Glomerular endothelial cell (primary cell): ENCODE results near the gene QSOX2. TPM values are rescaled to one million over a fixed set of nuclear protein-coding genes. Genes with fewer than 3 reads are reported as not detected.

Source experiments
- DNase-seq: peaks from one replicate; pipeline ENCODE4 v3.0.0-alpha.2; 2011; ENCODE audit warnings: low read depth, low spot score; ENCODE audit errors: extremely low read depth
- total RNA-seq: library from RNA; depleted of rRNA; stranded (reverse); fragments of >200 nt; gene quantifications from 2 replicates; pipeline ENCODE4 v1.2.3, GENCODE V29; 2015

QSOX2 gene
- total RNA-seq, 1 donor from 2014 or later: 23.7 TPM

DNA sequence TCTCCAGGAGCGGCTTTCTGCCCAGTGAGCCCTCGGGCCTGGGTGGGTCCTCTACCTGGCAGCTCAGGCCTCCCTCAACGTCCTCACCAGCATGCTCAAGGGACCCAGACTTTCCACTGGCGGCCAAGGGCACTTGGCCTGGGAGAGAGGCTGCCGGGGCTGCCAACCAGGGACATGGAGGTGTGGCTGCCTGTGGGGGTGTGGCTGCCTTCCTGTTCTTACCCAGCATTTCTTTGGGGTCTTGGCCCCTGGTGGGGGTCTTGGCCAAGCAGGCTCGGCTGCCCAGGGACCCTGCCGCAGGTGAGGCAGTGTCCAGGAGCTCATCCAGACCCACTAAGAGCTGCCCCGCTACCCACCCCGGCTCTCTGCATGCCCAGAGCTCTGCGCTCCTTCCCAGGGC lies 7.2 kb upstream of the QSOX2 start:
- no peak for DNase-seq

DNA sequence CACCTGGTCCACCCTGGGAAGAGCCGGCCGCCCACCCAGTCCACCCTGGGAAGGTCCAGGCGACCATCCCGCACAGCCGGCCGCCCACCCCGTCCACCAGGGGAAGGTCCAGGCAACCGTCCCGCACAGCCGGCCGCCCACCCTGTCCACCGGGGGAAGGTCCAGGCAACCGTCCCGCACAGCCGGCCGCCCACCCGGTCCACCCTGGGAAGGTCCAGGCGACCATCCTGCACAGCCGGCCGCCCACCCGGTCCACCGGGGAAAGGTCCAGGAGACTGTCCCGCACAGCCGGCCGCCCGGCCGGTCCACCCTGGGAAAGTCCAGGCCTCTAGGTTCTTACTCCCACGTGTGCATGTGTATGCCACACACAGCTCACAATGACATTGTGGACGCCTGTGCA lies 6.7 kb upstream of the QSOX2 start:
- DNase-seq: no peak

DNA sequence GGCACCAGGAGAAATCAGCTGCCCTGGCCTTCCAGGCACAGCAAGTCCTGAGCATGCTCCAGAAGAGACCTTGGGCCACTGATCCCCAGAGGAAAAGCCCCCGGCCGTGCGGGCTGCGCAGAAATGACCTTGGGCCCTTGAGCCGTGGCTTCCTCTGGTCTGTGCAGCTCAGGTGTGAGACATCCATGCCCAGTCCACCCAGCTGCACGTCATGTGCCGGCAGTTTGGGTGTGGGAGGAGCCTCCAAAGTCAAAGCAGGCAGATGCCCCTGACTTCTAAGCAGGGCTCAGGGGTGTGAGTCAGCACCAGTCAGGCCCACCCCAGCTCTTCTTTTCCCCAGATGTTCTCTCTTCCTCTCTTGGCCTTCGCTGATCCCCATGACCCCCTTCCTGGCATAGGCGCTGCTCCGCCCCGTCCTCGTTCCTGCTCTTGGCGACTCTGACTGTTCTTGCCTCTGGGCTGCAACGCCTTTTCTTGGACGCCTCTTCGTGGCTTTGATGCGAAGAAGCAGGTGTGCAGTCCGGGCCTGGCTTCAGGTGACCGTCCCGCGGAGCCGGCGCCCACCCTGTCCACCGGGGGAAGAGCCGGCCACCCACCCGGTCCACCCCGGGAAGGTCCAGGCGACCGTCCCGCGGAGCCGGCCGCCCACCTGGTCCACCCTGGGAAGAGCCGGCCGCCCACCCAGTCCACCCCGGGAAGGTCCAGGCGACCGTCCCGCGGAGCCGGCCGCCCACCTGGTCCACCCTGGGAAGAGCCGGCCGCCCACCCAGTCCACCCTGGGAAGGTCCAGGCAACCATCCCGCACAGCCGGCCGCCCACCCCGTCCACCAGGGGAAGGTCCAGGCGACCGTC lies 5.9 kb upstream of the QSOX2 start:
- no peak for DNase-seq

DNA sequence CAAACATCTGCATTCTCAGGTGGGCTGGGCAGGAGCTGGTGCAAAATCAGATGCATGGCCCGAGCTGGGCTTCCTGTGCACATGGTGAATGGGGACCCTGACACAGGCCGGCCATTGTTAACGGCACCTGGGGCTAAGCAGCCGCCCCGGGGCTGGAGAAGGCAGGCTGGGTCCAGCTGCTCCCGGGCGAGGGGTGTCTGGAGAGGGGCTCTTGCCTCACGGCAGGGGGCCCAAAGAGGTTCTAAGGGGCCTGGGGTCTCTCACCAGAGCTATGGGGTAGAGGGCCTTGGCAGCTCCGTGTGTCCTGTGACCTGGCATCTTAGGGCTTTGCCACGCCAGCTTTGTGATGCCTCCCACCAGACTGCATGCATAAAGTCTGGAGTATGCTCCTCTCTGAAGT lies 5.1 kb upstream of the QSOX2 start:
- no peak for DNase-seq

DNA sequence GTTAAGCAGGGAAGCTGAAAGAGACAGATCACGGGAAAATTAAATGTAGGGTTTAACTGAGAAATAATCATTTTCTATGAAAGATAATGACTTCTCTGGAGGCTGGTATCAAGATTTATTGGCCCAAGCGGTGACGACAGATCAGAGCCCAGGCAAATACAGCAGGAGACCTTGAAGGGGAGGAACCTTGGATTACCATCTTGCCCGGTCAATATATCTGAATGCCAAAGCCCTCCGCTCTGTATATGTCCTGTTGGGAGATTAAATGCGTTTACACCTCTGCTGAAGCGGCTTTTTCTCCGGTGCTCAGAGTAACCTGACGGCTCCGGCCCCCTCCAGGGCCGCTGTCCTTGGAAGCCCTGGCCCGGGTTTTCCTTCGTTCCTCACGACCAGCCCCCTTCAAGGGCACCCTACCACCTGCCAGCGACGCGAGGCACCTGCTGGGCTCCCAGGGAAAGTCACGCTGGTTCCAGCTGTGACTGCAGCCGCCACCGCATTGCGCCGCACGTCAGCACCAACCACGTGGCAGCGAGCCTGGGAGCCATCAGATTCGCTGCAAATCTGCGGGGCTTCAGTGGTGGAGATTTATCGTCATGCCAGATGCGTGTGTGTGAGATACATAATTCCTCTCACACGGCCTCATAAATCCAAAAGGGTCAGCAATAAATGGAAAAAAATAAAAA lies 4.4 kb upstream of the QSOX2 start:
- no peak for DNase-seq

DNA sequence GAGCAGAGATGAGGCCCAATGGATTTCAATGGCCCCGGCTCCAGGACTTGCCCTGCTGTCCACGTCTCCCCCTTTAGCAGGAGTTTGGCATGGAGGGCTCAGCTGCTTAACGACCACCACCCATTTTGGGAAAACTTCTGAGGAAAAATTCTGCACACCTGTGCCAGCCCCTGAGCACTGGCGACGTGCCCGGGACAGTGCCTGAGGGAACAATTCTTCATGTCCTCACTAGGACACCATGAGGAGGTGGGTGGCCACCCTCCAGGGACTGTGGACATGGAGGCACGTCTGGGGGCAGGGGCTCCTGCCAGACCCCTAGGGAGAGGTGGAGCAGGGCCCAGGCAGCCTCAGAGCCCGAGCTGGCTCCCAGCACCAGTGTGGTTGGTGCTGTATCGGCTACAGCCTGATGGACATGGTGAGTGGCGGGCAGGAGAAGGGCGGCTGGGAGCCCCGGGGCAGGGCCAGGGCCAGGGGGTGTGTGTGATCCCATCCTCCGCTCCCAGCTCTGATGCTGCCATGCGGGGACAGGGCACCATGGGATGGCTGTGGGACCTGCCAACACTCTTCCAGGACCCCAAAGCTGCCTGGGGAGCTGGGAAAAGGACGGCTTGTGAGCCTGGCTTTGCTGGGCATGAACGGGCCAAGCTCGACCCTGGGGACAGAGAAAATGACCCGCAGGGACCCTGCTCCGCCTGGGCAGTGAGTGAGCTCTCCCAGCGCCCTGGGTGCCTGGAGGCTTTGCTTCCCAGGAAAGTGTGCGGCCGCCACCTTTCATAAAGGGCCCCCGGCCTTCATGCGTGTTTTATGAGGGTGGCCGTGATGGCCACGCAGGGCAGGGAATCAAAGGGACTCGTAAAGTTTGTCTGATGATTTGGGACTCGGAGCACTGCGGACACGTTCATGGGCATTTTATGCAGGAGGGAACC lies 3.6 kb upstream of the QSOX2 start:
- no peak for DNase-seq

DNA sequence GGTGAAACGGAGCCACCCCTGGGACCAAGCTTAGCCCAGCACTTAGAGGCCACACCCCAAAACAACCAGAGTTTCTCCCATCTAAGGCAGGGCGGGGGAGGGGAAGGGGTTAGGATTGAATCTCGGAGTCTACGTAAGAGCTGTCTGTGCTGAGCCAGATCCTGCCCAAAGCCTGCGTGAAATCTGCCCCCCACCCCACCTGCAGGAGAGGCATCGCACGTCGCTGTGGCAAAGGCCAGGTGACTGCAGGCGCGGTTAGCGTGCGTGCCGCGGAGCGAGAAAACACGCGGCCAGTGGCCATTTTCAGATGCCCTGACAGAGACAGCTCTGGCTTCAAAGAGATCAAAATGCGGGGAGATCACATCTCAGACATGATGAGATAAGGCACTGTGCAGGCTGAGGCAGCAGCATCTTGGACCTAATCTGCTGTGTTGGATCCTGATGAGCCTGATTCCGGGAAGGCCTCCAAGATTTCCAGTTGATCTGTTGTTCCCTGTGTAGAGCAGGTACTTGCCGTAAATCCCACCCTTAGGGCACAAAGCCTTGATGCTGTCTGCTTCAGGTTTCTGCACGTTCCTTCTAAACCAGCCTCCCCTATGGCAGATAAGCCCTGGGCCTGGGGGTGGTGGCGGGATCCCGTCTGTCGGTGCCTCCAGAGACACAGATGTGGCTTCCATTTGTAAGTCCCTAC lies 2.5 kb upstream of the QSOX2 start:
- no peak for DNase-seq

DNA sequence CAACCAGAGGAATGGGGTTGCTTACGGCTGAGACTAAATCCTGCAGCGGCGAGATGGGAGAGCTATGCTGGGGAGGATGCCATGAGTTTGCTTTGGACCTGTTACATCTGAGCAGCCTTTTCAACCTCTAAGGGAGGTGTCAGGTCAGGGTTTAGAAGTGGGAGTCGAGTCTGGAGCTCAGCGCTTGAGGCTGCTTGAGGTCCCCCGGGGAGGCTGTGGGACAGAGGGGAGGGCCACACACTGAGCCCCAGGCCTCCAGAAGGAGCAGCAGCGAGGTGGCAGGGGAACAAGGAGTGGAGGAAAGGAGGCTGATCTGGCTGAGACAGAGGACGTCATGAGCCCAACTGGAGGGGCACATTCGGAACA lies 1.9 kb upstream of the QSOX2 start:
- no peak for DNase-seq

DNA sequence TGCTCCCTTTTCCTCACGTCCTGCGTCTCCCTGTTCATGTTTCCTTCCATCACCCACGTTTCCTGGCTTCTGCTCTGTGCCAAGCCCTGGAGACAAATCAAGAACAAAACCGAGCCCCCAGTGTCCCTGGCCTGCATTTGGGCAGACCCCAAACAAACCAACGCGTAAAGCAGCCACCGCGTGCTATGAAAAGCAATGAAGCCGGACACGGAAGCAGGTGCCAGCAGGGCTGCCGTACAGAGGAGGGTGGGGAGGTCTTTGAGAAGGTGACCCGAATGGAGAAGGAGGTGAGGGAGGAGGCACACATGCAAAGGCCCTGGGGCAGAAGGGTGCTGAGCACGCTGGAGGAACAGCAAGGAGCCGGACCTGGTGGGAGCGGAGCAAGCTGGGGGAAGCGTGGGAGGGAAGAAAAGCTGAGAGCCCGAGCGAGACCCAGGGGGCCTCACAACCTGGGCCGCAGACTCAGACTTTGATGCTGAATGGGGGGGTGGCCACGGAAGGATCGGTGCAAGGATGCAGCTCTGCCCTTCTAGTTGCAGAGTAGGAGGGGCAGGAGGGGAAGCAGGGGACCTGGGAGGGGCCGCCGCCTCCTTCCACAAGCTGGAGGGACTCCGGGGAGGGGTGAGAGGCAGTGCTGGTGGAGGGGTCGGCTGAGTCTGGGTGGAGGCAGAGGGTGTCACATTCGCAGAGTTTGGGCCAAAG lies 1.4 kb upstream of the QSOX2 start:
- DNase-seq: no peak

DNA sequence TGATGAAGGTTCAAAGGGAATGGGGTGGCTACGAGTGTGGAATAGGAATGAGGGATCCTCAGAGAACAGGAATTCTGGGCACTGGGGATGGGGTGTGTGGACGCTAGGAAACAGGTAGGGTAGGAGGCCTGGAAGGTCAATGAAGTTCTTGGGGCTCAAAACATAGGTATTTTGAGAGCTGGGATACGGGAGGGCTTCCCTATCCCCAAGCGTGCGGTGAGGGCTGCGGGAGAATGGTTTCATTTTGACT lies 718 bp downstream of the QSOX2 start:
- no peak for DNase-seq

DNA sequence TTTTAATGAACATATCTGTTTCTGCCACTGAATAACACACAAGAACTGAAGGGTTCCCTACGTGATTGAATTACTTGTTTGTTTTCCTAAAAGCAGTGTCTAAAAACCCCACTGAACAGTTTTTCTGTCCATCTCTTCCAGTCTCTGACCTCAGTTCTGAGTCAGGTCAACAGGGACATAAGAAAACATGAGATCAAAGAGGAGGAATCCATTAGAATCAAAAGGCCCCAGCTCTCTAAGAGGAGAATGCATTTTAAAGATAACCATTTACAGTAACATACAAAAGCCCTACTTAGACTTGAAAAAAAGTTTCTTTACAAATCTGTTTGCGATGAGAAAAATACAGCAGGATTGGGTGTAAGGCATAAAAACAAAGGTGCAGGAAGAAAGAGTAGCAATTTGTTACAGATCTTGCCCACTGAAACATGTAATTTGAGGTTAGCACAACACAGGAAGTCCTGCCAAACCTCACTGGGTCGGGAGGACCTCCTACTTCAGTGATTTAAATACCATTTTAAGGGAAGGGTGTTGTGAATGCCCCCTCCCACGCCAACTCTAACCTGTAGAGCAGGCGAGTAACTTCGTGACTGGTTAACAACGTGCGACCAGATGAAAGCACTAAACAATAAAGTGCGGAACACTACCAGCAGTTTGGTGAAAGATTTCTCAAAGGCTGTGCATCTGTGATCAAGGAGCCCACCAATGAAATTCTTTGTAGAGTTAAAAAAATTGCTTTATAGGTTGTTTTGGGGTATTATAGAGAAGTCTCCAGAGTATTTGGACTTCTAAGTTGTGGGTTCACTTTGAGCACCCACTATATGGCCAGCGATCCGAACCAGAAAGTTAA lies 1.3 kb downstream of the QSOX2 start:
- DNase-seq: no peak

DNA sequence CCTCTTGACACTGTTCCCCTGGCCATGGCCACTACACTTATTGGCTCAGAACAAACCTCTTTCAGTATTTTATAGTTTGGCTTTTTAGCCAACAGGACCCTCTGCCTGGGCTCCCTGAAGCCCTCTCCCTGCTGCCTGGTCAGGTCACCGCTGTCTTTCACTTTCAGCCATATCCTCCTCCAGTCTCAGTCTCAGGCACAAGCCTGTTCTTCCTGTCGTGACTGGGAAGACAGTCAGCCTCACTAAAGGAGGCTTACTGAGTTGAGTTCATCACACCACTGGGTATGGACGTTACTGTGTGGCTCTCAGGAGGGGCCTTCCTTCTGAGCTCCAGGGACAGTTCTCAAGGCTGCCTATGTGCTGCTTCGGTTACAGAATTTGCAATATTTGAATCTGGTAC lies 2.0 kb downstream of the QSOX2 start:
- no peak for DNase-seq

DNA sequence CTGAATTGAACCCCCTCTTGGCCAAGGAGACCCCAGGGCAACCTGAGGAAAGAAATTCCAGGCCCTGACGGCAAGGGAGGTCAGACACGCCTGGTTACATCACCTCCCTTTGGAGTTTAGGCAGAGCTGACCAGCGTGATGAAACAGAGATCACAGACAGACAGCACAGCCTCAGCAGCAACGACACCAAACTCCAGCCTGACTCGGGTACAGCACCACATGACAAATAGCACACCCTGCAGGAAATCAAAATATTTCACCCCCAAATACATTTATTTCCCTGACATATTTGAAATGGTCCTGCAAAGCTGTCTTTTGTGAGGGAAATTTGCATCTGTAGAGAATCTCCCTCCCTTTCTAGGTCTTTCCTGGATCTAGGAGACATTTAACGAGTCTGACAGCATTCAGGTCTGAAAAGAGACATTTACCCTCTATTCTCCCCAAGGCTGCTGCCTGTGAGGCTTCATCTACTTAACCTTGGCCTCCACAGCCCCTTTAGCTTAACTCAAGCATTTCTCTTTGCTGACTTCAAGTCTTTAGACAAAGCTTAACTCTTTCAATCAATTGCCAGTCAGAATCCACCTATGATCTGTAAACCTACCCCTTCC lies 2.6 kb downstream of the QSOX2 start:
- DNase-seq: no peak

DNA sequence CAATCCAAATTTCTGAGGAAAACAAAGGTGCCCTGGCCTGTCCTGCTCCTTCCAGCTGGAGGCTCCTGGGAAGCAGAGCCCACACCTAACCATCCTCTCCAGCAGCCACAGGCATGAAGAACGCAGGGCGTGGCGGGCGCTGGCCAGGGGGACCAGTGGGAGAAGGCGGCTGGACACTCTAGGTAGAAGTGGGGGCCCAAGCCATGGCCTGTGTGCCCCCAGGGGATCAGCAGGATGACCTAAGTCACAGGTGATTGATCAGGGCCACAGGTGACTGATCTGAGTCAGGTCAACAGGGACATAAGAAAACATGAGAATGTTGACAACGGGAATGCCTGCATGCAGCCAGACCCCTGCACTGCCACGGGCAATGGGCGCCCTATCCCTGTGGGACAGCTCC lies 3.4 kb downstream of the QSOX2 start:
- no peak for DNase-seq

DNA sequence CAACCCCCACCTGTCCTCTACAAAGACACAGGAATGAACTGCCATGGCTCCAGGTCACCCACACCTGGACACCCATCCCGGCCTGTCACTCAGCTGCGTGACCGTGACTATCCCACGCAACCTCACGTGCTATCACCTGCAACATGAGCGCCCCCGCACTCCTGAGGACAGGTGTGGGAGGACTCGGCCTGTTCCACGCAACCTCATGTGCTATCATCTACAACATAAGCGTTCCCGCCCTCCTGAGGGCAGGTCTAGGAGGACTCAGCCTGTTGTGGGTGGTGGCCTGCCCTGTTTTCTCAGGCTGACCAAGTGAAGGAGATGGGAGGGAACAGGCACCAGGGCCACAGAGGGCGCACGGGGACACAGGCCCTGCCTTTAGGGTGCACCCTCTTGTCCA lies 4.1 kb downstream of the QSOX2 start:
- no peak for DNase-seq

DNA sequence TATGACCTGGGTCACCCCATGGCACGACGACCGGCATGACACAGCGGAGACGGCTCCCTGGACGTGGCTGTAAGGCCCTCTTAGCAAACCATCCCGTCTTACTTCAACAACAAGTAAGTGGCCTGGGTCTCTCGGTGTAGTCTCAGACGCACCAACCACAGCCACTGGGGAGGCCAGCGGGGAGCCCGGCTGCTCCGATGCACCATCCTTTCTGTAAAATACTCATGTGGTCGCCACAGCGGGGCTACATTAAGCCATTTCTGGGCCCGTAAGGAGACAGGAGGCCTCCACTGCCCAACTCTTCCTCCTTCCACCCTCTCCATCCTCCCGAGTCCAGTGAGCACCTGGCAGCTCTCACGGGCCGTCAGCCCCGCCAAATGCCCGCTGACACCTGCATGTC lies 4.7 kb downstream of the QSOX2 start:
- no peak for DNase-seq

DNA sequence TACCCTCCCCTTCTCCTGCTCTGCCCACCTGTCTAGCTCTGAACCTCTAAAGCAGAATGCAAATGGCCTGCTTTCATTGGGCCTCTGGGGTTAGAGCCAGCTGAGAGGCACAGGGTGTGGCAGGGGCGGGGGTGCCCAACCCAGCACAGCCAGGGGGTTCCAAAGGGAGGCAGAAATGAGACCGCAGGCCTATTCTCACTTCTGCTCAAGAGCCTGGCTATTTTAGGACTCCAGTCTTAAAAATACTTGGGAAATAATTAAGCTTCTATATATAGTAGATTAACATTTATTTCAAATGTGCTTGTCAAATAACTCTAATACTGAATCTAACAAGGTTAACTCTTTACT lies 5.7 kb downstream of the QSOX2 start:
- no peak for DNase-seq

DNA sequence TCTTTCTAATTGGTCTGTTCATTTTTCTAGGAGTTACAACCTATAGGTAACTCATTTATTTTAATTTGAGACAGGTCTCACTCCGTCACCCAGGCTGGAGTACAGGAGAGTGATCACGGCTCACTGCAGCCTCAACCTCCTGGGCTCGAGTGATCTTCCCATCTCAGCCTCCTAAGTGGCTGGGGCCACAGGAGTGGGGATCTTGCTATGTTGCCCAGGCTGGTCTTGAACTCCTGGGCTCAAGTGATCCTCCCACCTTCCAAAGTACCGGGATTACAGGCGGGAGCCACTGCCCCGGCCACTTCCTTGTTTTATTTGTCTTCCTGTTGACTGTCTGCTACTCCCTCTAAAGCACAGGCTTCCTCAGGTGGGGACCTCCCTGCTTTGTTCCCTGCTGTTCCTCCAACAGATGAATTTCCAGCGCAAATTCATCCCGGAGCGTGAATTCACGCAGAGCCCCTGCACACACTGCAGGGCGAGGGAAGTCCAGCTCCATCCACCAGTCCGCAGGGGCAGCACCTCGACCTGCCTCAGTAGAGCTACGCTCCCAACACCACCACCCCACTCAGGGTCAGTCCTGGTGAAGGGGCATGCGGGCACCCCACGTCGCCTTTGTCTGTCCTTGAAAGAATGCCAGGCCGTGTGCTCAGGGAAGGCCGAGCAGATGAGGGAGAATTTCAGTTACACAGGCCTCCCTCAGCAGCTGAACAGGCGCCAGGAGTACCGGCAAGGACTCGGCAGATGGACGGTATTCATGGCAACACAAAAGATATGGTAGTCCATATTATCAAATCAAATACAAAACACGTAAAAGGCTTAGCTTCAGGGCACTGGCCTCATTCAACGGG lies 6.3 kb downstream of the QSOX2 start:
- no peak for DNase-seq
